ENCODE data around the gene ITGB8. TPM values are rescaled to one million over a fixed set of nuclear protein-coding genes. Genes with fewer than 3 reads are reported as not detected.

The ITGB8 gene
- total RNA-seq, result 5.5 and 8.9 TPM in 2 replicates

DNA sequence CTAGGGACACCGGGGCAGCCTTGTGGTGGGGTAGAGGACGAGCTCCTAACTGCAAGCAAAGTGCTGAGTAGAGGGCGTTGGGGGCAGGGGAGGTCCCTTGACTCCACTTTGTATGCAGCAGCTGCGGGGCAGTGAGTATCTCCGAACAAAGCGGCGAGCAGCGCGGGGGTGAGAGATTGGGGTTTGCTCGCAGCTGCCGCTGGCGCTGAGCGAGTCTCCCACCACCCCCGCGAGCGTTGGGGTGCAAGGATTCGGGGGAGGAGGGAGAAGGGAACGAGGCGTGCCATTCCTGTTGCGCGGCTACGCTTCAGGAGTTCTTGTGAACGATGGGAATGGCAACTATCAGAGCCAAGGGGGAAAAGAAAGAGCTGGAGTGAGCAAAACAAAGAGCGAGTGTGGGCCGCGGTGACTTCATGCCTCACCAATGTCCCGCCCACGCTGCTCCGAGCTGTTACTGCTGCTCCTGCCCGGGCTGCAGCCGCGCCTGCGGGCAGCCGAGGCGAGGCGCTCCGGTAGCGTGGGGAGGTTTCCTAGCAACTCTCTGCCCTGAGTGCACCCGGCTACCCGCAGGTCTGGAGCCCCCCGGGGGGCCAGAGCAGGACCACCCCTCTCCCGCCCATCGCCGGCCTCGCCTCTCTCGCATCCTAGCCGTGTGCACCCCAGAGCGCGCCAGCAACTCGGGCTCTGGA is at the start of gene ITGB8:
TSS of gene ITGB8 (plus strand) at position 662 of the 689 bp plus-strand sequence. CDS start 907 bp downstream, outside the sequence.

Small RNA genes lying within 50 kb of the gene (small RNA-seq; reads per million reads assigned to genes)
- not detected for gene RF00275

Other genes starting within 250 kb of the ITGB8 start
- gene MACC1, start 113.5 kb upstream of the ITGB8 start, total RNA-seq, result not detected in 2 replicates